Prostate gland (tissue), 2 donors: ENCODE data around the gene DDX39B. TPM values are rescaled to one million over a fixed set of nuclear protein-coding genes. Genes with fewer than 3 reads are reported as not detected.

Experiments
- DNase-seq: peaks from one replicate; pipeline ENCODE4 v3.0.0-alpha.2; 2019; ENCODE audit warnings: low spot score
- H3K27ac ChIP-seq, 2 donors: fragments of 200-600 bp; sonication (generic); 2 replicates each; pipeline ENCODE4 v1.5.1; 2017 to 2019
- H3K27me3 ChIP-seq: fragments of 200-600 bp; sonication (generic); replicated peaks from 2 replicates; pipeline ENCODE4 v1.5.1; 2019; ENCODE audit not compliant: insufficient read depth
- H3K36me3 ChIP-seq, 2 donors: fragments of 200-600 bp; sonication (generic); 1 replicate in 1 of 2; 2 replicates in 1 of 2; pipeline versions ENCODE4 v1.5.1 to v1.8.1; 2017 to 2019
- H3K4me1 ChIP-seq: fragments of 200-600 bp; sonication (generic); replicated peaks from 2 replicates; pipeline ENCODE4 v1.5.1; 2019
- H3K4me3 ChIP-seq, 2 donors: fragments of 200-600 bp; sonication (generic); 2 replicates each; pipeline ENCODE4 v1.5.1; 2017 to 2019
- H3K9me3 ChIP-seq: fragments of 200-600 bp; sonication (generic); 2 replicates; pipeline ENCODE4 v1.5.1; 2017
- POLR2A ChIP-seq: fragments of 450-650 bp; IDR thresholded peaks from one replicate; pipeline ENCODE4 v1.6.1; 2016; ENCODE audit warnings: antibody characterized with exemption, mild to moderate bottlenecking
- POLR2AphosphoS5 ChIP-seq: sonication (generic); formaldehyde crosslinking; IDR thresholded peaks from one replicate; pipeline ENCODE4 v1.6.1; 2017; ENCODE audit warnings: antibody characterized with exemption
- WGBS: methylation state at CpG from one replicate; pipeline ENCODE4 v1.1.5; 2018; 5-methylcytosine and 5-hydroxymethylcytosine counted together
- intact Hi-C: fragments of 100-400 bp; cut with DNase I; formaldehyde crosslinking; loops from one replicate; pipeline ENCODE4 v1.14.2; 2022
- total RNA-seq, 2 donors: library from RNA; depleted of rRNA; stranded (reverse); fragments of >200 nt; gene quantifications; one replicate each; pipeline ENCODE4 v1.1.0, GENCODE V29; 2016
- TF ChIP-seq, protein P1 (sequence below), 4 experiments: fragments of 200-600 bp in 2 of 4; fragments of 450-650 bp in 2 of 4; sonication (generic) in 2 of 4; IDR thresholded peaks; 1 replicate in 3 of 4; 2 replicates in 1 of 4; pipeline ENCODE4 v1.5.1; 2016 to 2019; ENCODE audit warnings: antibody characterized with exemption in 4 of 4, mild to moderate bottlenecking in 2 of 4, moderate library complexity in 2 of 4

DDX39B gene
- total RNA-seq, 2 donors from 2014 or later = 227 to 390 TPM

GRCh38 chr6:31581434-31582229 is 39.8 kb upstream of the DDX39B start:
- 26% methylated on average over 21 of the region's 21 CpGs for WGBS
- Histone ChIP-seq H3K27ac (peak overlapping the region; percentile 65 to 85), H3K27me3 (no peaks in the 10 kb centered on the region), H3K36me3 (no peaks in the 10 kb centered on the region), H3K4me1 (no peaks in the 10 kb centered on the region), H3K9me3 (no peaks in the 10 kb centered on the region), H3K4me3 (peak overlapping the region; percentile 62 to 68)
- no peak for DNase-seq
- TF ChIP-seq, protein P1, sequence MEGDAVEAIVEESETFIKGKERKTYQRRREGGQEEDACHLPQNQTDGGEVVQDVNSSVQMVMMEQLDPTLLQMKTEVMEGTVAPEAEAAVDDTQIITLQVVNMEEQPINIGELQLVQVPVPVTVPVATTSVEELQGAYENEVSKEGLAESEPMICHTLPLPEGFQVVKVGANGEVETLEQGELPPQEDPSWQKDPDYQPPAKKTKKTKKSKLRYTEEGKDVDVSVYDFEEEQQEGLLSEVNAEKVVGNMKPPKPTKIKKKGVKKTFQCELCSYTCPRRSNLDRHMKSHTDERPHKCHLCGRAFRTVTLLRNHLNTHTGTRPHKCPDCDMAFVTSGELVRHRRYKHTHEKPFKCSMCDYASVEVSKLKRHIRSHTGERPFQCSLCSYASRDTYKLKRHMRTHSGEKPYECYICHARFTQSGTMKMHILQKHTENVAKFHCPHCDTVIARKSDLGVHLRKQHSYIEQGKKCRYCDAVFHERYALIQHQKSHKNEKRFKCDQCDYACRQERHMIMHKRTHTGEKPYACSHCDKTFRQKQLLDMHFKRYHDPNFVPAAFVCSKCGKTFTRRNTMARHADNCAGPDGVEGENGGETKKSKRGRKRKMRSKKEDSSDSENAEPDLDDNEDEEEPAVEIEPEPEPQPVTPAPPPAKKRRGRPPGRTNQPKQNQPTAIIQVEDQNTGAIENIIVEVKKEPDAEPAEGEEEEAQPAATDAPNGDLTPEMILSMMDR (IDR thresholded peaks at IDR 0.05) = no peak
- no peak for TF ChIP-seq POLR2AphosphoS5
- no peak for TF ChIP-seq POLR2A
- intact Hi-C loops = loop anchor here (1.0 kb wide), 1 partner anchor 17 kb away; no protein-coding TSS in a partner anchor

- peak; percentile 79 for DNase-seq
- intact Hi-C loops = loop anchor here (1.0 kb wide), 1 partner anchor 17 kb away; no protein-coding TSS in a partner anchor
- Histone ChIP-seq H3K27me3 (no peaks in the 10 kb centered on the region), H3K27ac (peak overlapping the region; percentile 65 to 85), H3K4me3 (peak overlapping the region; percentile 62 to 68), H3K9me3 (no peaks in the 10 kb centered on the region), H3K4me1 (no peaks in the 10 kb centered on the region), H3K36me3 (no peaks in the 10 kb centered on the region)
- WGBS = 1% methylated on average over 40 of the region's 62 CpGs
- peak; percentile 61 for TF ChIP-seq POLR2AphosphoS5
- peak; percentile 40 for TF ChIP-seq POLR2A
- TF ChIP-seq, protein P1 (IDR thresholded peaks at IDR 0.05) = peak; percentile 92 to 98 (median 96)
Observed at GRCh38 chr6:31580807-31581433, 39.1 kb upstream of the DDX39B start.

DNA sequence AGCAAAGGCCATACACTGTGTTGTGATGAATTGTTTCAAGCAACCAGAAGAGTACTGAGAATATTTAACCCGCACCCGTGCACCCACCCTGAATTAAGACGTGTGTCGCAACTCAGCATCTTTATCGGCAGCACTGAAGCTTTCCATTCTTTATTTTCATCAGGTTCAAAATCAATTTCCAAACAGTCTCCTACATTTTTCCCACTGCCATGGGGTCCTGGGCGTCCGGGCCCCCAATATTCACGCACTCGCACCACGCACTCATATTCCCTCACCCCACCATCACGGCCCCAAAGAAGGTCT is 38.6 kb upstream of the DDX39B start:
- Histone ChIP-seq H3K27me3 (no peaks in the 10 kb centered on the region), H3K27ac (peak overlapping the region; percentile 65 to 85), H3K4me1 (no peaks in the 10 kb centered on the region), H3K9me3 (no peaks in the 10 kb centered on the region), H3K36me3 (no peaks in the 10 kb centered on the region), H3K4me3 (peak overlapping the region; percentile 62 to 68)
- intact Hi-C loops = no loop called here
- DNase-seq = no peak
- 39% methylated on average over 11 of the region's 11 CpGs for WGBS
- TF ChIP-seq POLR2A = no peak
- TF ChIP-seq, protein P1 (IDR thresholded peaks at IDR 0.05) = no peak
- TF ChIP-seq POLR2AphosphoS5 = no peak

- 92% methylated on average over 8 of the region's 8 CpGs for WGBS
- DNase-seq = no peak
- Histone ChIP-seq H3K4me3 (no peak overlapping the region), H3K4me1 (no peaks in the 10 kb centered on the region), H3K27me3 (no peaks in the 10 kb centered on the region), H3K36me3 (no peaks in the 10 kb centered on the region), H3K27ac (peak overlapping the region in 1 of 2 donors; percentile 65), H3K9me3 (no peaks in the 10 kb centered on the region)
- intact Hi-C loops = no loop called here
- TF ChIP-seq POLR2AphosphoS5 = no peak
- TF ChIP-seq, protein P1 (IDR thresholded peaks at IDR 0.05) = no peak
- no peak for TF ChIP-seq POLR2A
Observed at GRCh38 chr6:31579546-31580437, 38.0 kb upstream of the DDX39B start.
